Ureter (tissue), 1 donor: ENCODE measurements around the gene TMEM150C. TPM values are rescaled to one million over a fixed set of nuclear protein-coding genes. Genes with fewer than 3 reads are reported as not detected.
A peak's percentile ranks its signal among the peaks of the same experiment; 100 is the strongest.
"Not testable (repeated sequence)": the region's sequence is repeated elsewhere in the genome, so short reads cannot be mapped to it uniquely, and the experiment has no call there.

ENCODE experiments used
- DNase-seq: peaks from one replicate; pipeline ENCODE4 v3.0.0-alpha.2; 2020; ENCODE audit warnings: low spot score
- total RNA-seq: library from RNA; stranded (reverse); gene quantifications from one replicate; pipeline ENCODE4 v1.2.4, GENCODE V29; 2023
- donor health status: DM: yes; HTN: yes; CAD: no.

Gene TMEM150C
- total RNA-seq, 1 donor from 2014 or later = 4.8 TPM

DNA sequence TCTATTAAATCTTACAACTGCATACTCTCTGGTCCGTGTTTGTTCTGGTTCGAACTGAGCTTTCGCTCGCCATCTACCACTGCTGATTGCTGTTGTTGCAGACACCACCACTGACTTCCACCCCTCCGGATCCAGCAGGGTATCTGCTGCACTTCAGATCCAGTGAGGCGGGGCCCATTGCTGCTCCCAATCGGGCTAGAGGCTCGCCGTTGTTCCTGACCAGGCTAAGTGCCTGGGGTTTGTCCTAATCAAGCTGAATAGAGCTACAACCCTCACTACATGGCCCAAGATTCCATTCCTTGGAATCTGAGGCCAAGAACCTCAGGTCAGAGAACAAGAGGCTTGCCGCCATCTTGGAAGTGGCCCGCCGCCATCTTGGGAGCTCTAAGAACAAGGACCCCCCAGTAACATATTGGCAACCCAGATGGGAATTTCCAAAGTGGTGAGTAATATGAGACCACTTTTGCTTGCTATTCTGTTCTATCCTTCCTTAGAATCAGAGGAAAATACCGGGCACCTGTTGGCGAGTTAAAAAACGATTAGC lies 88.1 kb downstream of the TMEM150C start:
- no peak for DNase-seq

DNA sequence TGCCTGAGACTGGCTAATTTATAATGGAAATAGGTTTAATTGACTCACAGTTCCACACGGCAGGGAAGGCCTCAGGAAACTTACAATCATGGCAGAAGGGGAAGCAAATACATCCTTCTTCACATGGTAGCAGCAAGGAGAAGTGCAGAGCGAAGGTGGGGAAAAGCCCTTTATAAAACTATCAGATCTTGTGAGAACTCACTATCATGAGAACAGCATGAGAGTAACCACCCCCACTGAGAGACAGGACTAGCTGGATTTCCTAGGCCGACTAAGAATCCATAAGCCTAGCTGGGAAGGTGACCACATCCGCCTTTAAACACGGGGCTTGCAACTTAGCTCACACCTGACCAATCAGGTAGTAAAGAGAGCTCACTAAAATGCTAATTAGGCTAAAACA lies 88.7 kb downstream of the TMEM150C start:
- not testable (repeated sequence) for DNase-seq

DNA sequence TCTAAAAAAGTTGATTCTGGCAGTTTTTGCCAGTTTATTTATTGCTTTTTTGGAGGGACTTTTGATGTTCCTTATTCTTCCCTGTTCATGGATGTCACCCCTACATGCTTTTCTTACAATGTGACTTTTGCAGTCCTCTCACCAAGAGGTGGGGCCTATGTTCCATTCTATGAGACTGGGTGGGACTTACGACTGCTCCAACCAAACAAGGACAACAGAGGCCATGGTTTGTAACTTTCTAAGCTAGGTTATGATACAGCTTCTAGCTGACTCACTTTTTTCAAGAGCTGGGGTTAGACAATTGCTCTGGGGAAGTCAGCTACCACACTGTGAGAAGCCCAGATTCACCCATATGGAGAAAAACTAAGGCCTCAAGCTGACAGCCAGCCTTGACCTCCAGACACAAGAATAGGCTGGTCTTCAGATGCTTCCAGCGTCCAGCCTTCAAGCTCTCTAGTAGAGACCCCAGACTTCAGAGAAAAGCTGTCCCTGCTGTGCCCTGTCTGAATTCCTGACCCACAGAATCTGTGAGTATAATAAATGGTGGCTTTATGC lies 91.9 kb downstream of the TMEM150C start:
- DNase-seq = no peak

DNA sequence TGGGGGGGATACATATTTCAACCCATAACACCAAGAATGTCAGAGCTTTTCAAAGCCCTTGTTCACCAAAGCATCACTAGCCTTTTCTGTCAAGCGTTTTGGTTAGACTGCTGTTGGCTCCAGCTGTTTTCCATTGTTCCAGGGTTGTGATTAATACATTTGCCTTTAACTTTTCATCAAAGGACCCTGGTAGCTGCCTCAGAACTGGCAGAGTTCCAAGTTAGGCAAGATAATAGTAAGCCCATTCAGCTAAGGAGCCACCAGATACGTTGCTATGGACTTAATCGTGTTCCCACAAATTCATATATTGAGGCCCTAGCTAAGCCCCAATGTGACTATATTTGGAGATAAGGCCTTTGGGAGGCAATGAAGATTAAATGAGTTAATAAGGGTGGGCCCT lies 94.3 kb downstream of the TMEM150C start:
- no peak for DNase-seq

DNA sequence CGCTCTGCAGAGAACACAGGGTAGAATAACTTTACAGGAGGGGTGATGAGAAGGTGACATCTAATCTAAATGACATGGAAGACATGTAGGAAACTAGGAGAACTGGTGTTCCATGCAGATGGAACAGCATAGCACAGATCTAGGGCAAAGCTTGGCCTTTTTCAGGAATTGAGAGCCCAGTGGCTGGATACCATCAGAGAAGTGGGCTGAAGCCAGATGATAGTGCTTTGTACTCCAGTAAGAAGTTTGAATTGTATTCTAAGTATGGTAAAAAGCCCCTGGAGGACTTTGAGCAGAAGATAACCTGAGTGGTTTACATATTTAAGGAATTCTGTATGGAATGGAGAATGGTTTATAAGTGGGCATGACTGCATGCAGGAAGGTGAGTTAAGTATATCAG lies 98.6 kb downstream of the TMEM150C start:
- no peak for DNase-seq

DNA sequence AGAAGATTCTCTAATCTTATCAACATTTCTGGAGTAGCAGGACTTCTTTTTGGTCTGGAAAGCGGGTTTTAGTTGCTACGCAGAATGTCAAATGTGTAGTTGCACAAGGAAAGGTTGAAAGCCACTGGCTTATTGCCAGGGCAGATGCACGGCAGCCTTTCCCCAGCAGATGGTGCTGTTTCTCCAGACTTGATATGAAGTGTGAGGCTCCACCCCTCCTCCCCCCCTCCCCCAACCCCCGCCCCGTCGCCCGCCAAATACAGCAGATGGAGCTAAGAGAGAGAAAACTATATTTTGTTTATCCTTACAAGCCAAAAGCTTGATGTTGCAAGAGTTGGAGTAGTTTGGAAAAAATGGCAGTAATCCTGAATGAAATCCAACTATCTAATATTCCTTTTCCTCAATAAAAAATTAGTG lies 99.4 kb downstream of the TMEM150C start:
- peak; percentile 92 for DNase-seq

DNA sequence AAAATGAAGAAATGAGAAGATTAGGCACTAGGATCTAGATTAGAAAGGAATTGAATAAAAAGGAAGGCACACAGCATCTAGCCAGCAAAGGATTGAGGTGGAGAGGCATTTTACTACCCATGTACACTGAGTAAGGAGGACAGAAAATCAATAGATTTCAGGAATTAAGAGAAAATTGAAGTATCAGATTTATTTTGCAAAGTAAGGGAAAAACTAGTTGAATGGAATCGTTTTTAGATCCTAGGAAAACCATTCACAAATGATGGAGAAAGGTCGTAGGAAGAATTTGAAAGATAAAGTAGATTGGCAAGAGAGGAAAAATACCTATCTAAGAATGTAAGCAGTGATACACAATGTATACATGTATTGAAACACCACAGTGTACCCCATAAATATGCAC lies 100.1 kb downstream of the TMEM150C start:
- DNase-seq = no peak

DNA sequence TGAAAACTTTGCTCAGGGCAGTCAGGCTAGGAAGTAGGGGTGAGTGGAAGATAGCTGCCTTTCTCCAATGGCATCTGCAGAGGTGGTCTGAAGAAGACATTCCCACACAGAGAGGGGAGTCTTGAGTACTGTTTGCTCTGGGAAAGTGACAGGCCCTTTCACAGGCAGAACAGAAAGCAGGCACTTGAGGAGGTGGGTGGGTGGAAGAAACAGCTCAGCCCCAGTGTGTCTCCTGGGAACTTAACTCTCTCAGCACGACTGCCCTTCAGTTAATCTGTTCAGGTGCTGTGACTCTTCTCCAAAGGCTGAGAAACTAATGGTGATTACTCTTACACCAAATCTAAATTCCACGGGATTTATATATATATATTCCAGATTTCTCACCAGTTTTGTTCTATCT lies 103.1 kb downstream of the TMEM150C start:
- no peak for DNase-seq

DNA sequence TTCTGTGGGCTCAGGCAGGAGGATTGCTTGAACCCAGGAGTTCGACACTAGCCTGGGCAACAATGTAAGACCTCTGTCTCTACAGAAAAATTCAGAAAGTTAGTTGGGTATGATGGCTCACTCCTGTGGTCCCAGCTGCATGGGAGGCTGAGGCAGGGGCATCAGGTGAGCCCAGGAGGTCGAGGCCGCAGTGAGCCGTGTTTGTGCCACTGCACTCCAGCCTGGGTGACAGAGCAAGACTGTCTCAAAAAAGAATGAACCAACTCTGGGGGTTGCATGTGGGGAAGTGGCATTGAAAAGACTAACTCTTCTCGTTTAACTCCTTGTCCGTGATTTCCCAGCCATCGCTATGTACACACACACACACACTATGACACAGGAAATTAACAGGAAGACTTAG lies 104.5 kb downstream of the TMEM150C start:
- DNase-seq = no peak

DNA sequence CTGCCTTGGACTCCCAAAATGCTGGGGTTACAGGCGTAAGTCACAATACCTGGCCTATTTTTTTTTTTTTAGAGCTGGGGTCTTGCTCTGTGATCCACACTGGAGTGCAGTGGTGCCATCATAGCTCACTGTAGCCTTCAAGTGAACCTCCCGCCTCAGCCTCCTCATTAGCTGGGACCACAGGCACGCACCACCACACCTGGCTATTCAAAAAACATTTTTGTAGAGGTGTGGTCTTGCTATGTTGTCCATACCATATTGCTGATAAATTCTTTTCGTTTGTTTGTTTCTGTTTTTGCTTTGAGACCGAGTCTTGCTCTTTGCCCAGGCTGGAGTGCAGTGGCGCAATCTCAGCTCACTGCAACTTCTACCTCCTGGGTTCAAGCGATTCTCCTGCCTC lies 109.8 kb downstream of the TMEM150C start:
- DNase-seq = no peak

DNA sequence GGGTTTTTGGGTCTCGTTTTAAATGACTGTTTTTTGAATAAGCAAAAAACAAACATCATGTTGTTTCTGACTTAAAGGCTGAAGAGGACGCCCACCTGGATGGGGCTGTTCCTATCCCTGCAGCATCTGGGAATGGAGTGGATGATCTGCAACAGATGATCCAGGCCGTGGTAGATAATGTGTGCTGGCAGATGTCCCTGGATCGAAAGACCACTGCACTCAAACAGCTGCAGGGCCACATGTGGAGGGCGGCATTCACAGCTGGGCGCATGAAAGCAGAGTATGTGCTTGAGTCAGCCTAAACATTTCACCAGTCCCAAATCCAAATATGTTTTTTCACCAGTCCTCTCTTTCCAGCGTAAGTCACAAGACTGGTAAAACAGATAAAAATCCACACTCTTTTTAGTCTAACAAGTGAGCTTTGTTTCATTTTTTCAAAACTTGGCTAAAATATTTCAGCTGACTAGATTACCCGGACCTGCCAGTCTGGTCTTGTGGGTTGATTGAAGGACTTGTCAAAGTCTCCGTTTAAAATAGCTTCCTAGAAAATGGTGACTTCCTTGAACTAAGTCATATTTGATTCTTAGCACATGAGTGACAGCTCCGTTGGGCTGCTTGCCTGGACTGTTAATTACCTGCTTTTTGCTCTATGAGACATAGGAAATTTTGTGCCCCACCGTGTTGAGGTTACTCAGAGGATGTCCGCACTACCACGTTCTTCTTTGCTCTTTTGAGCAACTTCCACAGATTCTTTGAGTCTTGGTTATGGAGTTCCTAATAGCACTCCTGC lies 110.6 kb downstream of the TMEM150C start:
- no peak for DNase-seq

DNA sequence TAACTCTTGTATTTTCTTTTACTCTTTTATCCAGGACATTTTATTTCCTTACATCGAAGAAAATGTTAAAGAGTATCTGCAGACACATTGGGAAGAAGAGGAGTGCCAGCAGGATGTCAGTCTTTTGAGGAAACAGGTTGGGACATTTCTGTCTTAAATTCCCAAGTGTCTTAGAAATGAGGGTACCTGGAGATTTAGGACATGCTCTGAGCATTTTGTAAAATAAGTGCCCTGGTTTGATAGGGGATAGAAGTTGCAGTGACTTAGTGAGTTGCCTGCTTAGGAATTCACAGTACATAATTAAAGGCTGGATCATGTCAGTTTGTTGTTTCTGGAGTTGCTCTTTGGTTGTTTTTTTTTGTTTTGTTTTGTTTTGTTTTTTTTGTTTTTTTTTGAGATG lies 113.9 kb downstream of the TMEM150C start:
- DNase-seq = no peak

DNA sequence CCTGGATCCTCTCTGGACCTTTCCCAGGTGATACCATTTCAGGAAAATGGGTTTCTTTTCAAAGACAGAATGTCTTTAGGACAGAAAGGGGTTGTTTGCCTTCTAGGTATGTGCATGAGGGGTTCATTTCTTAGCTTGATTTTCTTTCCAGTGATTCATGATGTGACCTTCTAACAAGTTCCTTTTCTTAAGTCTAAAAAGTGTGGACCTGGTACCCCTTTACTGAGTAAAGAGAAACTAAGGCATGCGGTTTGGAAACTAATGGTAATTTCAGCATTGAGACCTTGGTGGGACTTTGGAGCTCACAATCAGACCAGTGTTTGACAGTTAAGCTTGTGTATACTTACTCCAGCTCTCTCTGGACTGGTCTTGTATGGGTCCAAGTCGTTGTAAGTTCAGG lies 122.7 kb downstream of the TMEM150C start:
- DNase-seq = no peak

DNA sequence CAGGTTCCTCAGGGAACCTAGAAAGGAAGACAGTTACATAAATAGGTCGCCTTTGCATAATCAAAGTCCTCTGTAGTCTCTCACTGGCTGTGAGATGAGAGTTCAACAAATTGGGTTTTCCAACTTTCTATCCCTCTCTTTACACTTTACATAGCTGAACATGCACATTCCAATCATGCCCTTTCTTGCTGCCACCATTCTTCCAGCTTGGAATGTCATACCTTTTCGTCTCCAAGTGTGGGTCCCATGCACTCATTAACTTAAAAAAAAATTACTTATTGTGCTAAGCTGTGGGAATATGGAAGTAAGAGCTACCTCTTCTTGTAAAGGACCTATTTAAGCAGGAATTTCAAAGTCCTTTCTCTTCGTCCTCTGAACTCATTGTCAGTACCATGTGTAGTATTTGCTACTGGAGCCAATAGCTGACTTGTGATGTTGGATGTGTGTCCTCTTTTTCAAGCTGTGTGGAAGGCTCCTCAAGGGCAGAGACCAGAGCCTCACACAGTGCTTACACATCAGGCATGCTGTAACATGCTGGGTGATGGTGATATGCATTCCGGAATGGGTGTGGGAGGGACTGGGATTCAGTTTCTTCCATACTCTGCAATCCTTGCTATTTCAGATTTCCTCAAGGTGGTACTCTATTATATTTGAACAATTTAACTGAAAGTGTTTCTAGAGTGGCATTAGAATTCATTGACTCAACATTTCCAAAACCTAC lies 124.3 kb downstream of the TMEM150C start:
- no peak for DNase-seq

DNA sequence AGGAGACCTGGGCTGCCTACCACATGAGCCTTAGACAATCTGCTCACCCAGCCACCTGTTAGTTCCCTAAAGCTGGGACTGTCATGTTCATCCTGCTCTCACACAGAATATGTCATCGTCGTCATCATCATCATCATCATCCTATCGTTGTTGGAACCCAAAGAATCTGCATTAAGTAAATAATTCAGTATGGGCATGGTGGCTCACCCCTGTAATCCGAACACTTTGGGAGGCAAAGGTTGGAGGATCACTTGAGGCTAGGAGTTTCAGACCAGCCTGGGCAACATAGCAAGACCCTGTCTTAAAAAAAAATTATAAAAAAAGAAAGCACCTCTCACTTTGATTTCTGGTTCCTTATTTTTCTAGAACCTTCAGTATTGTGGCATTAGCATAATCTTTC lies 125.0 kb downstream of the TMEM150C start:
- DNase-seq = no peak

DNA sequence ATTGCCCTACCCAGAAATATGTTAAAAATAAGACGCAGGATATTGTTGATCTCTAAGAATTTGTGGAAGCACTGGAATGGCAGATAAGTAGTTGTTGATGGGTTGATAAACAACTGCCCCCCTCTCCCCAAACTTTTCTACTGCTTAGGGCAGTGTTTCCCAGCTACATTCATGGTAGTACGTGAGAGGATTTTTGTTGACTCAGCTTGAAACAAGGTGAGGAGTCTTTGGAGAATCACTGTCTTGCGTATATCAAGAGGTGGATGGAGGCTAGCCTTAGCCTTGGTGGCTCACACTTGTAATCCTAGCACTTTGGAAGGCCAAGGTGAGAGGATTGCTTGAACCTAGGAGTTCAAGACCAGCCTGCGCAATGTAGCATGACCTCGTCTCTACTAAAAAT lies 125.7 kb downstream of the TMEM150C start:
- DNase-seq = no peak

DNA sequence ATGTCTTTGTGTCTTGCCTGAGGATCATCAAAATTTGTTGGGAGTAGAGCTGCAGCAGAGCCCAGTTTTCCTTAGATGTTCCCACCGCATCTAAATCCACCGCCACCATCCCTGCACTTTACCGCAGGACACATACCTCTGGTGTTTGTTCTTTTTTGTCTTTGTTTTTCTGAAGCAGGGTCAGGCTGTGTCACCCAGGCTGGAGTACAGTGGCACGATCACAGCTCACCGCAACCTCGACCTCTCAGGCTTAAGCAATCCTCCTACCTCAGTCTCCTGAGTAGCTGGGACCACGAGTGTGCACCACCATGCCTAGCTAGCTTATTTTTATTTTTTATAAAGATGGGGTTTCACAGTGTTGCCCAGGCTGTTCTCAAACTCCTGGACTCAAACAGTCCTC lies 126.8 kb downstream of the TMEM150C start:
- DNase-seq = no peak

DNA sequence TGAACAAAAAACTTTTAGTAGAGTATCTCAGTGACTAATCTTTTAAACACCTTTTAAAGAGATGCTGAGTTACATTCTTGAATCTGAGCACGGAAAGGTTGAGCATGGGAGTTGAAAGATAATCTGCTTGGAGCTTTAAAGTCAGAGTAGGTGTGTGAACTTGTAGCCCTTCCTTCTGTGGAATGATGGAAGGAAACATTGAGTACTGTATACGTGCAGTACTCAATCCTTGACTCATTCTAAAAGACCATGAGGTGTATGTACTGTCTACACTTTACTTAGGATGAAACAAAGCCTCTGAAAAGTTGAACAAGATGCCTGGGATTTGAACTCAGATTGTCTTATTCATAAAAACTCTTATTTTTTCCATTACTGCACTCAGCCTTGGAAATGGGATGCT lies 128.0 kb downstream of the TMEM150C start:
- DNase-seq = no peak

Other genes with a start within 250 kb of the TMEM150C start
- gene HNRNPD, start 188.0 kb downstream of the TMEM150C start, total RNA-seq = 223 TPM
- gene HNRNPDL, start 131.5 kb downstream of the TMEM150C start, total RNA-seq = 310 TPM
- gene ENOPH1, start 131.4 kb downstream of the TMEM150C start, total RNA-seq = 27.5 TPM
- 7.3 TPM for gene SCD5, start 236.8 kb upstream of the TMEM150C start, total RNA-seq